Epithelial cell of prostate (primary cell): ENCODE data around the gene KRTAP4-3.
A peak's percentile ranks its signal among the peaks of the same experiment; 100 is the strongest.
"Not testable (repeated sequence)": the region's sequence is repeated elsewhere in the genome, so short reads cannot be mapped to it uniquely, and the experiment has no call there.

Experiments
- DNase-seq: peaks from one replicate; pipeline ENCODE4 v3.0.0-alpha.2; 2011; ENCODE audit warnings: low read depth, low spot score
- H3K27ac ChIP-seq: fragments of 450-650 bp; 2 replicates; pipeline ENCODE4 v1.5.1; 2017; ENCODE audit warnings: mild to moderate bottlenecking

Gene KRTAP4-3

DNA sequence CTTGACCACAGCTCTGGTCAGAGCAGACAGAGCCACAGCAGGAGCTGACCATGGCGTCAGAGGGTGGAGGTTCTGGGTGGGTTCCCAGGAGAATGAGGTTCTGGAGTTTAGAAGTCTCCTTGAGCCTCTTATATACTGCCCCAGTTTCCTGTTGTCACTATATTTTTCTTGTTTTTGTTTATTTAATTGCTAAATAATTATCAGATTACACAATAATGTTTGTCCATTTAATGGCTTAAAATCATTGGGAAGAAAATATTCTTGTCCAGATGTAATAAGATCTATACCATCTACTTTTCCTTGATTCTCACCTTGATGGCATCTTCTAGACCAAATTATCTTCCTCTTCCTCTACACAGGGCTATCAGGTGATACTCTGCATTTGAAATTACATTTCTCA is at the start of gene KRTAP4-3:
KRTAP4-3 (minus strand) TSS at position 101 of the 400 bp plus-strand sequence; CDS start at position 52, 49 bp downstream.
- H3K27ac ChIP-seq, result no peak within 1 kb of the TSS
- no peak for DNase-seq

DNA sequence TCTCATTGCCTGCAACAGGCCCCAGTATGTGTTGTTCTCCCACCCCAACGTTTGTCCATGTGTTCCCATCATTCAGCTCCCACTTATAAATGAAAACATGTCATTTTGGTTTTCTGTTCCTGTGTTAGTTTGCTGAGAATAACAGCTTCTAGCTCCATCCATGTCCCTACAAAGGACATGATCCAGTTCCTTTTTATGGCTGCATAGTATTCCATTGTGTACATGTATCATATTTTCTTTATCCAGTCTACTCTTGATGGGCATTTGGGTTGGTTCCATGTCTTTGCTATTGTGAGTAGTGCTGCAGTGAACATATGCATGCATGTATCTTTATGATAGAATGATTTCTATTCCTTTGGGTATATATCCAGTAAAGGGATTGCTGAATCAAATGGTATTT is 47.7 kb upstream of the KRTAP4-3 start:
- H3K27ac ChIP-seq, result no peak overlapping the region
- DNase-seq, result no peak

DNA sequence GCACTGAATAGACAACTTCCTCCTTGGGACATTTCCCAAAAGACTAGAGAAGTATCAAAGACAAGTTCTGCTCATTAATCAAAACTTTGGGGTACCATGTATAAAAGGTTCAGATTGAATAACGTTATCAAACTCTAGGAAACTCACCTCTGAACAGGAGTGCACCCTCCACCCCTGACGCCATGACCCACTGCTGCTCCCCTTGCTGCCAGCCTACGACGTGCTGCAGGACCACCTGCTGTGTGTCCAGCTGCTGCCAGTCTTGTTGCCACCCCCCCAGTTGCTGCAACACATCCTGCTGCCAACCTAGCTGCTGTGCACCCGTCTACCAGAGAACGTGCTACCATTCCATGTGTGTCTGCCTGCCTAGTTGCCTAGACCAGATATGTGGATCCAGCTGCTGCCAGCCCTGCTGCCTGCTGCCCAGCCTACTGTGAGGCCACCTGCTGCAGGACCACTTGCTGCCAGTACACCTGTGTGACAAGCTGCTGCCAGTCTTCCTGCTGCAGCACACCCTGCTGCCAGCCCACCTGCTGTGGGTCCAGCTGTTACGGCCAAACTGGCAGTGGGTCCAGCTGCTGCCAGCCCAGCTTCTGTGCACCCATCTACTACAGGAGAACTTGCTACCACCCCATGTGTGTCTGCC is 44.6 kb upstream of the KRTAP4-3 start:
- H3K27ac ChIP-seq, result no peak overlapping the region
- no peak for DNase-seq

DNA sequence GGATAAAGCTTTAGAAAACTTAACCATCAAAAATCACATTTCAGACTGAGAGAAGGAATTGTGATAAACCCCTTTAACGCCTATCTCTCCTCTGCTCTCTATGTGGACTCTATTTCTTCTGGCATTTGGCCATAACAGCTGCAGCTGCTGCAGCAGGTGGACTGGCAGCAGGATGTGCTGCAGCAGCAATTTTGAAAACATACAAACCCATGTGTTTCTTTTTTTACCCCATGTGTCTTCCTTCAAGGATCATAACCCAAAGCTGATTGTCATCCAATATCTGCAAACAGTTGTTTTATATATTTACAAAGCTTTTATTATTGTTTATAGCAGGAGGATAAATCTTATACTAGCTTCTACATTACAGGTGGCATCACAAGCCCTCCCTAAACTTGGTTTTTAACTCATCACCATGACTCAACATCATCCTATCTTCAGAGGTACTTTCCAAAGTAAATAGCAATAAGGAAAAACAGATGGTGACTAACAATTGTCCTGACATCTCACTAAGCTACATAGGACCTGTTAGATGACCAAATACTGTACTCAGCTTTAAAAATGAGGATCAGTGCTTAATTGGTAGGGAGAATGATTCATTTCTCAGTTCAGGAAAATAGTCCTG is 43.9 kb upstream of the KRTAP4-3 start:
- H3K27ac ChIP-seq, result no peak overlapping the region
- peak; percentile 53 for DNase-seq

DNA sequence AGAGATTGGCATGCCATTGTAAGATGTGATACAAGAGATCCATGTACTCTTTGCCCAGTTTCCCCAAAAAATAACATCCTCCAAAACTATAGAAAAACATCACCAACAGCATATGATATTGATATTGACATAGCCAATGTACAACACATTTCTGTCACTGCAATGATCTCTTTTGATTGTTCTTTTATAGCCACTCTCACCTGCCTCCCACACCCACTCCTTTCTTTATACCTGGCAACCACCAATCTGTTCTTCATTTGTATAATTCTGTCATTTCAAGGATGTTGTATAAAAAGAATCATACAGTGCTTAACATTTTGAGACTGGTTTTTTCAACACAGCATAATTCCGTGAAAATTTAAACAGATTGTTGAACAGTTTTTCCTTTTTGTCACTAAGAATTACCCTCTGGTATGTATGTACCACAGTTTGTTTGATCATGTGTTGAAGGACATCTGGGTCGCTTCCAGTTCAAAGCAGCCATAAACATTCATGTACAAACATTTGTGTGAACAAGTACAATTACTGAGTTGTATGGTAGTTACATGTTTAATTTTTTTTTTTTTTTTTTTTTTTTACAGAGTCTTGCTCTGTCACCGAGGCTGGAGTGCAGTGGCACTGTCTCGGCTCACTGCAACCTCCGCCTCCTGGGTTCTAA is 31.5 kb upstream of the KRTAP4-3 start:
- DNase-seq, result no peak
- no peak overlapping the region for H3K27ac ChIP-seq

DNA sequence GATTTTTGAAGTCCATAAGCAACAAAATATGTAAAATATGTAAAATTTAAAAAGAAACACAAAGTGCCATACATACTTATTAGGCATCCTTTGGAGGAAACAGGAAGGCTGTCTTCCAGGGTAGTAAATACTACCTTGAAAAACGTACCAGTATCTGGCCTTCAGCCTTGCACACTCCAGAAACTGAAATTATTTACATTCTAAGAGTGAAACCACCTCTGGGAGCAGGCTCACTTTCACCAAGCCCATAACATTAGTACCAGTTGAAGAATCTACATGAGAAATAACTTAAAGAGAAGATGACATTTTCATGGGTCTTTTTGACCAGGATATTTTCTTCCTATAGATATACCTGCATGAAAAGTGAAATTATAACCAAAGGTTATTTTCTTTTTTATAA is 28.0 kb upstream of the KRTAP4-3 start:
- no peak overlapping the region for H3K27ac ChIP-seq
- no peak for DNase-seq

DNA sequence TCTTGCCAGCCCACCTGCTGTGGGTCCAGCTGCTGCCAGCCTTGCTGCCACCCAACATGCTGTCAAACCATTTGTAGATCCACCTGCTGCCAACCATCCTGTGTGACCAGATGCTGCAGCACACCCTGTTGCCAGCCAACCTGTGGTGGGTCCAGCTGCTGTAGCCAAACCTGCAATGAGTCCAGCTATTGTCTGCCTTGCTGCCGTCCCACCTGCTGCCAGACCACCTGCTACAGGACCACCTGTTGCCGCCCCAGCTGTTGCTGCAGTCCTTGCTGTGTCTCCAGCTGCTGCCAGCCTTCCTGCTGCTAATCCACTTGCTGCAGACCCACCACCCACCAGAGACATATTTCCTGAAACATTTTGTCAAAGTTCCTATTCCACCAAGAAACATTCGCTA is 22.3 kb upstream of the KRTAP4-3 start:
- H3K27ac ChIP-seq, result no peak overlapping the region
- DNase-seq, result no peak

DNA sequence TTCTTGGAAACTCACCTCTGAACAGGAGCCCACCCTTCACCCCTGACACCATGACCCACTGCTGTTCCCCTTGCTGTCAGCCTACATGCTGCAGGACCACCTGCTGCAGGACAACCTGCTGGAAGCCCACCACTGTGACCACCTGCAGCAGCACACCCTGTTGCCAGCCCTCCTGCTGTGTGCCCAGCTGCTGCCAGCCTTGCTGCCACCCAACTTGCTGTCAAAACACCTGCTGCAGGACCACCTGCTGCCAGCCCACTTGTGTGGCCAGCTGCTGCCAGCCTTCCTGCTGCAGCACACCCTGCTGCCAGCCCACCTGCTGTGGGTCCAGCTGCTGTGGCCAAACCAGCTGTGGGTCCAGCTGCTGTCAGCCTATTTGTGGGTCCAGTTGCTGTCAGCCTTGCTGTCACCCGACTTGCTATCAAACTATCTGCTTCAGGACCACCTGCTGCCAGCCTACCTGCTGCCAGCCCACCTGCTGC is 21.9 kb upstream of the KRTAP4-3 start, which contains the start of gene KRTAP9-1:
KRTAP9-1 (plus strand) TSS at position 51 of the 482 bp plus-strand sequence; CDS start at position 51, 0 bp downstream.
- H3K27ac ChIP-seq, DNase-seq: not testable (repeated sequence)

DNA sequence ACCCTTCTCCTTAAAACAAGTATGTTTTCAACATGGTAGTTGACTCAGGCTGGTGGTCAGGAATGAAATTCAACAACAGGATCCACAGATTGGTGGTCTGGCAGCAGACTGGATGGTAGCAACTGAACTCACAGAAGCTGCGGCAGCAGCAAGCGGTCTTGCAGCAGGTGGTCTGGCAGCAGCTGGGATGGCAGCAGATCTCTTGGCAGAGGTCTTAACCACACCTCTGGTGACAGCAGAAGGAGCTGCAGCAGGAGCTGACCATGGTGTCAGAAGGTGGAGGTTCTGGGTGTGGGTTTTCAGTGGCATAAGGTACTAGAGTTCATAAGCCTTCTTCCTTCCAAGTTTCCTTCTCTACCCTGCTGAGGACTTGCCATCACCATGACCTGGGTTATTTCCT is 18.9 kb upstream of the KRTAP4-3 start:
- DNase-seq, result no peak

DNA sequence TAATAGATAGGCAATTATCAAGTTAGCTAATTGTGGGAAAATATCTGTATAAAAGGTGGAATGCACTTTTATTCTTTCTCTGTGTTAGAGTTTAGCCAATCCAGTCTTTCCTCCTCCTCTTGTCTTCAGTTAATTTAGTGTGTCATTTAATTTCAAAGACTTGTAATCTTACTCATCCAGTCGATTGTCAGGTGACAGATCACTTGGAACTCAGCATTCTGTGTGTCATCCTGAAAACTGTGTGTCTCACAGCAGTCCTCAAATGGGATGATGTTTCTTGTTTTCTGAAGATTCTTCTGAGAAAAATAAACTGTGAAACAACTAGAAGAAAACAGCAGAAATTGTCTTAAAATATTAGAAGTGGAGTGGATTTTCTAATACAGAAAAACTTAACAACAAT is 17.0 kb upstream of the KRTAP4-3 start:
- no peak overlapping the region for H3K27ac ChIP-seq
- DNase-seq, result no peak

More for the DNA sequence above, 18.9 kb upstream of the KRTAP4-3 start:
- H3K27ac ChIP-seq, result no peak overlapping the region

DNA sequence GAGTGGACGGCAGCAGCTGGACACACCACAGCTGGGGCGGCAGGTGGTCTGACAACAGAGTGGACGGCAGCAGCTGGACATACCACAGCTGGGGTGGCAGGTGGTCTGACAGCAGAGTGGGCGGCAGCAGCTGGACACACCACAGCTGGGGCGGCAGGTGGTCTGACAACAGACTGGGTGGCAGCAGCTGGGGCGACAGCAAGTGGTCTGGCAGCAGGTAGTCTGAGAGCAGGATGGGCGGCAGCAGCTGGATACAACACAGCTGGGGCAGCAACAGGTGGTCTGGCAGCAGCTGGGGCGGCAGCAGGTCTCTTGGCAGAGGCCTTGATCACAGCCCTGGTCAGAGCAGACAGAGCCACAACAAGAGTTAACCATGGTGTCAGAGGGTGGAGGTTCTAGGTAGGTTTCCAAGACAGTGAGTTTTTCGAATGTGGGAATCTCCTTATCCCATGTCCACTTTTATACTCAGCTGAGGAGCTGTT is 16.5 kb upstream of the KRTAP4-3 start, which contains the start of gene KRTAP4-1:
KRTAP4-1 (minus strand) TSS at position 432 of the 482 bp plus-strand sequence; CDS start at position 375, 57 bp downstream.
- no peak for DNase-seq
- no peak within 1 kb of the TSS for H3K27ac ChIP-seq

DNA sequence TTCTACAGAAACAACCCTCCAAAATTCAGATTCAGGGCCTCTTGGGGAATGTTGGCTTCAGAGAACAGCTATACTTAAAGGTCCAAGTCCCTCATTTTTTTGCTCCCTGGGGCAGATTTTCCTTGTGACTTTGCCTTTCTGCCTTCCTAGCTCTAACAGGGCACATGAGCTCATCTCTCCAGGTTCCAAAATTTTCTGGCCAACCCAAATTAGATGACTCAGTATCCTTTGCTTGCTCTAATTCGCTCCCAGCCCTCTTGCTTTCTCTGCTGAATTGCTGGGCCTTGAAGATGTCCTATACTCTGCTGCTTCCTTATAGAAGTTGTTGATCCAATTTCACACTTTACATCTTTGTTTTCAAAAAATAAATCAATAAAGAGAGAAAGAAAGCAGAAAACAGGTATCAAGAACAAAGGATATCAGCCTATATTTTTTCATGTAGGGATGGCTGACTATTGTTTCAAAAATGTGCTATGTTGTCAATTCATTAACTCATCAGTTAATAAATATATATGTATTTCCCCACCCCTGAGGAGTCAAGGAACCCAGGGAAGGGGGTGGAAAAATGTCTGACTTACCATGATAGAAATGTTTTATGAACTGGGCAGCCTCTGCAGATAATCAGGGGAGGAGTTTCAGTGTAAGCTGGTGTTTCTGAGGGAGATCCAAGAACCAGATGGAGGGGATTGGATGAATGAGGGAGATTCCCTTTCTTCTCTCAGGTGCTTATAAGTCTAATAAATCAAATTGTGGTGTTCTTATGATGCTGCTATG is 11.0 kb upstream of the KRTAP4-3 start:
- DNase-seq, result no peak
- peak overlapping the region; percentile 60 for H3K27ac ChIP-seq

DNA sequence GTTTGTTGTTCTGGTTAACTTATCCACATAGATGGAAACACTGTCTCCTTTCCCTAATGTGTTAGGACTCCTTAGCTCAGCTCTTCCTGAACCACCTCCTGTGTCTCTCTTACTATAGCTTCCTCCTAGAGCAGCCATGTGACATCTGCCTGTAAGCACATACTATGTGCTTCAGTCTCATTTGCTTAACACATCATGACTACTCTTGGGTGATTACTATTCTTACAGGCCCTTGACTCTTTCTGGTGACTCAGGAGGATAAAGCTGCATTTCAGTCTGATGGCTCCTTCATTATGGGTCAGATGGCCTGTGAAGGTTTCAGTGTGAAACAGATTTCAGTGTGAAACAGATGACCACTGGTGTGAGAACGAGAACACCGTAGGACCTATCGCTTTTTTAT is 10.3 kb upstream of the KRTAP4-3 start:
- peak overlapping the region; percentile 60 for H3K27ac ChIP-seq
- DNase-seq, result peak; percentile 51

DNA sequence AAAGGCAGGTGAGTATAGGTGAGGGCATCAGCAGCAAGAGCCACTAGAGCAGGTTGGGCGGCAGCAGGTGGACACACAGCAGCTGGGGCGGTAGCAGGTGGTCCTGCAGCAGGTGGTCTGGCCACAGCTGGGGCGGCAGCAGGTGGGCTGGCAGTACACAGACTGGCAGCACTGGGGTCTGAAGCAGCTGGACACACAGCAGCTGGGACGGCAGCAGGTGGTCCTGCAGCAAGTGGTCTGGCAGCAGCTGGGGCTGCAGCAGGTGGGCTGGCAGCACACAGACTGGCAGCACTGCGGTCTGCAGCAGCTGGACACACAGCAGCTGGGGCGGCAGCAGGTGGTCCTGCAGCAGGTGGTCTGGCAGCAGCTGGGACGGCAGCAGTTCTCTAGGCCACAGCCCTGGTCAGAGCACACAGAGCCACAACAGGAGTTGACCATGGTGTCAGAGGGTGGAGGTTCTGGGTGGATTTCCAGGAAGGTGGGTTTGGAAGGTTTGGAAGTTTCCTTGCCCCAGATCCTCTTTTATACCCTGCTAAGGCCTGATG is 9.8 kb upstream of the KRTAP4-3 start, which contains the start of gene KRTAP4-2:
KRTAP4-2 (minus strand) TSS at position 495 of the 545 bp plus-strand sequence; CDS start at position 438, 57 bp downstream.
- DNase-seq, result no peak
- H3K27ac ChIP-seq, result peak within 1 kb of the TSS; percentile 60

DNA sequence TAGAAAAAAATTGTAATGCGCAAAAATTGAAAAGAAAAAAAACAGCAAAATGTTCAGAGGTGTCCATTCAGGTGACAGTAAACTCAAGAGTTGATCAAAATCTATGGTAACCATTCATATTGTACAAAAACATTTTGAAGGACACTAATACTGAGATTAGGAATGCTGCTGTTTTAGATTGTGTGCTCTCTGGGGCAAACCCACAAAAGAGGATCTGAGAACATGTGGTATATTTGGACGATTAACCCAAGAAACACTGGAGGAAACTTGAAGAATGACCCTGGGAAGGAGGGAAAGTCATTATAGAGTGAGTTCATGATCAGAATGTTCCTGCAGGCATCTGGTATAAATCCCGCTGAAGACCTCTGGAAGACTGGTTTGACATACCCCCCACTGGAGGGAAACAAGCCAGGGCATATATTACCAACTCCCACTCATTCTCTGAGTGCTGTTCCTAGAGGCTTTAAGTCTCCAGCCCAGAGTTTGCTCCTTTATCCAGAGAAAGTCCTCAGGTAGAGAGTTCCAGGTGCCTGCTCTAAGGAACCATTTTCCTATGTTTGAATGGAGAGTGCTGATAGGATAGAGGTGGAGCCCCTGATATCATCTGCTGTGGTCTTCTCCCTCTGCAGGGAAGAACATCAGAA is 8.8 kb upstream of the KRTAP4-3 start:
- H3K27ac ChIP-seq, result no peak overlapping the region
- DNase-seq, result no peak

DNA sequence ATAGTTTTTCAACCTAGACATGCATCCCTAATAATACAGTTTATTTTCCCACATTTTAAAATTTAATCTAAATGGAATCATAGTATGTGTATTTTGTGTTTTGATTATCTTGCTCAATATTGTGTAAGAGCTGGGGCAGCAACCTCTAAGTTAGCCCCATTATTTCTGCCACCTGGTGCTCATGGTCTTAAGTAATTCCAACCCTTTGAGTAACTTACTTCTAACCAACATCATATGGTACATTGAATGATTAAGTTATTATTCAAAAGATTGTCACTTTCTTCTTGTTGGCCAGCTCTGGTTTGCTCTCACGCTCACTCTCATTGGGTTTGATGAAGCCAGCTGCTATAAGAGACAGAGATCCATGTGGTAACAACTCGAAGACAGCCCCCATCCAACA is 3.9 kb upstream of the KRTAP4-3 start:
- H3K27ac ChIP-seq, result no peak overlapping the region
- DNase-seq, result no peak

DNA sequence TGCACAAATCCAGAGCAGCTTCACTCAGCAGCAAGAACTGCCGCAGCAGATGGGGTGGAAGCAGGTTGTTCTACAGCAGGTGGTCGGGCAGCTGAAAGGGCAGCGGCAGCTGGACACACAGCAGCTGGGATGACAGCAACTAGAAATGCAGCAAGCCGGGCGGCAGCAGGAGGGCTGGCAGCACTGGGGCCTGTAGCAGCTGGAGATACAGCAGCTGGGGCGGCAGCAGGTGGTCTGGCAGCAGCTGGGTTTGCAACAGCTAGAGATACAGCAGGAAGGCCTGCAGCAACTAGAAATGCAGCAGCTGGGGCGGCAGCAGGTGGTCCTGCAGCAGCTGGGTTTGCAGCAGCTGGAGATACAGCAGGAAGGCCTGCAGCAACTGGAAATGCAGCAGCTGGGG is 460 bp downstream of the KRTAP4-3 start:
- no peak for DNase-seq
- no peak overlapping the region for H3K27ac ChIP-seq

DNA sequence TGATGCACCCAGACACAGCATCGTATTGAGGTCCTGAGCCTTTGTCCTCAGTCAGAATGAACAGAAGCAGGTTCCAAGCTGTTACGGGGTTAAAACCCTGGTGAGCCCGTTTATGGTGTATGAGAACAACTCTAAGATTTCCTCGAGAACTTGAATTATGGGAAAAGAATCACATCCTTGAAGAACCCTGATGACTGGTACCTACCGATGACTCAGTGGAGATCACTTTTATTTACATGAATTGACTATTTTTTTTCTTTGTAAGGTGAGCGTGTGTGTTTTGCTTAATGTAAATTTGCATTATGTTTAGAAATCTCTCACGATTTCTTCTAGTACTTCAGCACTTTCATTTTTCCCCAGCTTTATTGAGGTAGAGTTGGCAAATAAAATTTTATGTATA is 4.2 kb downstream of the KRTAP4-3 start:
- DNase-seq, result no peak
- no peak overlapping the region for H3K27ac ChIP-seq

DNA sequence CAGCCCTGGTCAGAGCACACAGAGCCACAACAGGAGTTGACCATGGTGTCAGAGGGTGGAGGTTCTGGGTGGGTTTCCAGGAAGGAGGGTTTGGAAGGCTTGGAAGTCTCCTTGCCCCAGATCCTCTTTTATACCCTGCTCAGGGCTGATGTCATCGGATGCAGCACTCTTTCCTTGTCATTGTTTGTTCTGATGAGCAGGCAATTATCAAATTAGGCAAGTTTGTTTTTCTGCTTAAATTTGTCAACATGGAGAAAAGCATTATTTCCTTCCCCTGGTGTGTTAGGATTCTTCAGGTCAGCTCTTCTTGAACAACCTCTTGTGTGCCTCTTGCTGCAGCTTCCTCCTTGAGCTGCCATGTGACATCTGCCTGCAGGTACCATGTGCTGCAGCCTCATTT is 7.4 kb downstream of the KRTAP4-3 start, which contains the start of gene KRTAP4-4:
KRTAP4-4 (minus strand) TSS at position 101 of the 400 bp plus-strand sequence; CDS start at position 44, 57 bp downstream.
- no peak for DNase-seq
- no peak within 1 kb of the TSS for H3K27ac ChIP-seq
